SW 1271 (cell line): Measurements from ENCODE around the gene AFF4.
"Not testable (repeated sequence)": the region's sequence is repeated elsewhere in the genome, so short reads cannot be mapped to it uniquely, and the experiment has no call there.

Experiments
- DNase-seq, 2 experiments: peaks; one replicate each; lab custom pipeline; 2025; lab: John Stamatoyannopoulos, UW

Gene AFF4

DNA sequence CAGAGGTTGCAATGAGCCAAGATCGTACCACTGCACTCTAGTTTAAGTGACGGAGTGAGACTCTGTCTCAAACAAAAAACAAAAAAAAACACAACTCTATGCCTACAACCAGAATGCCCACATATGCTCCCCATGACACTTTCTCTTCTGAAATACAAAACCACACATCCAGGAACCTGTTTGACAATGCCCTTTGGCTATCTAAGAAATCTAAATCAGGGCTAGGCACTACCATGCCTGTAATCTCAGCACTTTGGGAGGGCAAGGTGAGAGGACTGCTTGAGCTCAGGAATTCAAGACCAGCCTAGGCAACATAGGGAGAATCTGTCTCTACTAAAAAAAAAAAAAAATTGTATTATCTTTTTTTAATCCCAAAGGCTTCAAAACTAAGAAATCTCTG lies 10.6 kb downstream of the AFF4 start:
- DNase-seq: no peak

DNA sequence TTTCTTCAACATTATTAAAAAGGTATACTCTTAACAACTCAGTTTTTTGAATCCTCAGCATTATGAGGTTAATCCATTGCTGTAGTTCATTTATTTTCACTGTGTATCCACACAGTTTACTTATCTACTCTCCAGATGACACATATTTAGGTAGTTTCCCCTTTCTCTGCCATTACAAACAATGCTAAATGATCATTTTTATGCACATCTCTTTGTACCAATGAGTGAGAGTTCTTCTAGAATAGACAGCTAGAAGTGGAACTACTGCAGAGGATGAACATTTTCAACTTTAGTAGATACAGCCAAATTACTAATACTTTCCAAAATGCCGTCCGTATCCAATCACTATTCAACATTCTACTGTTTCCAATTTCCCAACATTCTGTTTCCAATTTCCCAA lies 11.5 kb downstream of the AFF4 start:
- no peak for DNase-seq

DNA sequence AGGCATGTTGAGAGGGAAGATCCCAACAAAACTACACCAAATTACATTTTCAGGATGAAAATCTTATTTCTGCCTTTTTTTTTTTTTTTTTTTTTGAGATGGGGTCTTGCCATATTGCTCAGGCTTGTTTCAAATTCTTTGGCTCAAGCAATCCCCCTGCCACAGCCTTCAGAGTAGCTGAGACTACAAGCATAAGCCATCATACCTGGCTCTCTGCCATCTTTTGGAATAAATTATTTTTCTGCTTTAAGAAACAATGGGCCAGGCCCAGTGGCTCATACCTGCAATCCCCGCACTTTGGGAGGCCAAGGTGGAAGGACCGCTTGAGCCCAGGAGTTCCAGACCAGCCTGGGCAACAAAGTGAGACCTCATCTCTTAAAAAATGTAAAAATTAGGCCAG lies 14.3 kb downstream of the AFF4 start:
- no peak for DNase-seq

DNA sequence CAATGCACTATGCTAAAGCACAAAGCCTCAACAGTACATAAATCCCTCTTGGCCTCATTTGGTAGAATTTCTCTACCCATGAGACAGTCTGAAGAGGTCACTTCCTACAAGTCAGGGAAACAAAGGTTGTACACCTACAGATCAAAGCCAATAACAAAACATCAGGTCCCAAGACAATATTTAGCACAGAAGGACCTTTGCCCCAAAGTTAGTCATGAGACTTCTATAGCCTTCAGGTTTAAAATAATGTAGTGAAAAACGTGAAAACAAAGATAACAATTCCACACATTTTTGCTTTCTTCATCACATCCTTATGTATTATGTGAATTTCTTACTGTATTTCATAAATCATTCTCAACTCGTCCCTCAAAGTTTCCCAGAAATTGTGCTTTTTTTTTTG lies 15.8 kb downstream of the AFF4 start:
- DNase-seq: peak; percentile 34 to 39

DNA sequence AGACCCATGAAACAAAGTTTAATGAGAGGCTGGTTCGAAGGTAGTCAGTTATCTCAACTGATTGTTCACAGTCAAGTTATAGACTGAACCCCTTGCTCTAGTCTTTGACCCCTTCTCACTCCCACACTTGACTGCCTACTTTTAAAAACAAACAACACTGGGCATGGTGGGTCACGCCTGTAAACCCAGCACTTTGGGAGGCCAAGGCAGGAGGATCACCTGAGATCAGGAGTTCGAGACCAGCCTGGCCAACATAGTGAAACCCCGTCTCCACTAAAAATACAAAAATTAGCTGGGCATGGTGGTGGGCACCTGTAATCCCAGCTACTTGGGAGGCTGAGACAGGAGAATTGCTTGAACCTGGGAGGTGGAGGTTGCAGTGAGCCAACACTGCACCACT lies 18.1 kb downstream of the AFF4 start:
- not testable (repeated sequence) for DNase-seq

DNA sequence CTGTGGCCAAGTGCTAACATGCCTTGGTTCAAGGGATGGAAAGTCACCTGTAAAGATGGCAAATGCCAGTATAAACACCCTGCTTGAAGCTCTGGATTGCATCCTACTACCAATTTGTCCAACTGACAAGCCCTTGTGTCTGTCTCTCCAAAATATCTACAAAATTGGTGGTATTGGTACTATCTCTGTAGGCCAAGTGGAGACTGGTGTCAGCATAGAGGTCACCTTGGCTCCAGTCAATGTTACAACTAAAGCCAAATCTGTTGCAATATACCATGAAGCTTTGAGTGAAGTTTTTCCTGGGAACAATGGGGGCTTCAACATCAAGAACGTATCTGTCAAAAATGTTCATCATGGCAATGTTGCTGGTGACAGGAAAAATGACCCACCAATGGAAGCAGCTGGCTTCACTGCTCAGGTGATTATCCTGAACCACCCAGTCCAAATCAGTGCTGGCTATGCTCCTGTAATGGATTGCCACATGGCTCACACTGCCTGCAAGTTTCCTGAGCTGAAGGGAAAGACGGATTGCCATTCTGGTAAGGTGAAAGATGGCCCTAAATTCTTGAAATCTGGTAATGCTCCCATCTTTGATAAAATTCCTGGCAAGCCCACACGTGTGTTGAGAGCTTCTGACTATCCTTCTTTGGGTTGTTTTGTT lies 19.9 kb downstream of the AFF4 start:
- DNase-seq: no peak

DNA sequence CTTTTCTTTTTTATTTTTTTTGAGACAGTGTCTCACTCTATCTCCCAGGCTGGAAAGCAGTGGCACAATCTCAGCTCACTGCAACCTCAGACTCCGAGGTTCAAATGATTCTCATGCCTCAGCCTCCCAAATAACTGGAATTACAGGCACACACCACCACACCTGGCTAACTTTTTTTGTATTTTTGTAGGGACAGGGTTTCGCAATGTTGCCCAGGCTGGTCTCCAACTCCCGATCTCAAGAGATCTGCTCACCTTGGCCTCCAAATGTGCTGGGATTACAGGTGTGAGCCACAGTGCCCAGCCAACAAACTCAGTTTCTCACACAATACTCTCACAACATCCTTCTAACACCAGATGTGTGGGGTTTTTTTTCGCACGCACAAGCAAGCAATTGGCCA lies 22.1 kb downstream of the AFF4 start:
- DNase-seq: no peak

DNA sequence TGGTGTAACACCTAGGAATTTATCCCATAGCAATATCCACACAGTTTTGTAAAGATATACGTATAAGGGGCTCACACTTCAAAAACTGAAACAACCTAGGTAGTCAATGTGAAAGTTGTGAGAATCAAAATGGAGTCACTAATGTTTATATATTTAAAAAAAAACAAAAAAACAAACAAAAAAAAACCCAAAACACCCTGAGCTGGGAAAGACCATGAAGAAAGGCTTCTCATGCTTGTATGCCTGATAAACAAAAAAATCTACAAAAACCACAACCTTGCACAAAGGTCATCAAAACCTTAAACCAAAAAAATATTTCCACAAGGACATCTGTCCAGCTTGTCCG lies 35.4 kb downstream of the AFF4 start:
- no peak for DNase-seq

DNA sequence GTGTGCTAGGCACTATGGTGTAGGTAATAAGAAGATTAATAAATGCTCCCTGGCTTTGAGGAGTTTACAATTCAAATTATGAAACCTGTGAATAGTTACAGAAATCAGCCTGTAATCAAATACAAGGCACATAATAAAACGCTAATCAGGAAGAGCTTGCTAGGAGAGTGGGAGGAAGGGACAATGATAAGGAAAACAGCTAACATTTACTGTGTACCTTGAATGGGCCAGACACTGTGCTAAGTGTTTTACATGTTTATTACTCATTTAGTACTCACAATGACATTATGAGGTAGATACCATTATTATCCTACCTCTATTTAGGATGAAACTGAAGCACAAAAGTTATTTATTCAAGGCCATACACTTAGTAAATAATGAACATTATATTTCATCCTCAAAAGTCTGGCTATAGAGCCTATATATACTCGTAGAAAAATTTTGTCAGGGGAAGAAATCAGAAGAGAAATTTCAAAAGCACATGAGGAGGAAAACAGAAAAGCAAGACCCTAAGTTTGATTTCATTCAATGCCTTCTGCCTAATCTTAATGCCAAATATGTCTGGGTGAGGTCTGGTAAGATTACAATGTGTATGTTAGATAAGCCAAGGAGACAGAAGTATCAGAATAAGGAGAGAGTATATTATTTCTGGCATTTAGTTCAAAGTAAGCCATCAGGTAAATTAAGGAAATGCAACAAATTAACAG lies 35.9 kb downstream of the AFF4 start:
- DNase-seq: no peak

DNA sequence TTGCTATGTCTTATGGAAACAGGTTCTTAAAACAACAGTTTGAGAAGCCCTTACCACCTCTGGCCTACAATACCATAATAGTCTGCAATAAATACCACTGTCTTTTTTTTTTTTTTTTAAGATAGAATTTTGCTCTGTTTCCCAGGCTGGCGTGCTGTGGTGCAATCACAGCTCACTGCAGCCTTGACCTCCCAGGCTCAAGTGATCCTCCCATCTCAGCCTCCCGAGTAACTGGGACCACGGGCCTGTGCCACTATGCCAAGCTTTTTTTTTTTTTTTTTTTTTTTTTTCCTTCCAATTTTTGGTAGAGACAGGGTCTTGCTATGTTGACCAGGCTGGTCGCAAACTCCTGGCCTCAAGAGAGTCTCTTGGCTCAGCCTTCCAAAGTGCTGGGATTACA lies 37.0 kb downstream of the AFF4 start:
- no peak for DNase-seq

DNA sequence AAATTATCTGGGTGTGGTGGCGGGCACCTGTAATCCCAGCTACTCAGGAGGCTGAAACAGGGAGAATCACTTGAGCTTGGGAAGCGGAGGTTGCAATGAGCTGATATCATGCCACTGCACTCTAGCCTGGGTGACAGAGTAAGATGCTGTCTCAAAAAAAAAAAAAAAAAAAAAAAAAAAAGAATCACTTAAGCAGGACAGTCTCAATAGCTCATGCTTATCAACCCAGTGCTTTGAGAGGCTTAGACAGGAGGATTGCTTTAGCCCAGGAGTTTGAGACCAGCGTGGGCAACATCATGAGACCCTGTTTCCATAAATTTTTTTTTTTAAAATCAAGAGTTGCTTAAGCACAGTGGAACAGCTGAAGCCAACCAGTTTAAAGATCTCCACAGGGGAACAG lies 47.3 kb downstream of the AFF4 start:
- DNase-seq: no peak

DNA sequence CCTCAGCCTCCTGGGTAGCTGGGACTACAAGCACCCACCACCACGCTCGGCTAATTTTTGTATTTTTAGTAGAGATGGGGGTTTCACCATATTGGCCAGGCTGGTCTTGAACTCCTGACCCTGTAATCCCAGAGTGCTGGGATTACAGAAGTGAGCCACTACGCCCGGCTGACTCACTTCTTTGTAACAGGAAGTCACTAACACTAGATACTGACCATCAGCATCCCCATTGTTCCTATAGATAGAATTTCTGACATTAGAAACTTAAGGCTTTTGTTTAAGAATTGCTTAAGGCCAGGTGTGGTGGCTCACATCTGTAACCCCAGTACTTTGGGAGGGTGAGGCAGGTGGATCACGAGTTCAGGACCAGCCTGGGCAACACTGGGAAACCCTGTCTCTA lies 47.8 kb downstream of the AFF4 start:
- peak in 1 of 2 experiments; percentile 21 for DNase-seq

DNA sequence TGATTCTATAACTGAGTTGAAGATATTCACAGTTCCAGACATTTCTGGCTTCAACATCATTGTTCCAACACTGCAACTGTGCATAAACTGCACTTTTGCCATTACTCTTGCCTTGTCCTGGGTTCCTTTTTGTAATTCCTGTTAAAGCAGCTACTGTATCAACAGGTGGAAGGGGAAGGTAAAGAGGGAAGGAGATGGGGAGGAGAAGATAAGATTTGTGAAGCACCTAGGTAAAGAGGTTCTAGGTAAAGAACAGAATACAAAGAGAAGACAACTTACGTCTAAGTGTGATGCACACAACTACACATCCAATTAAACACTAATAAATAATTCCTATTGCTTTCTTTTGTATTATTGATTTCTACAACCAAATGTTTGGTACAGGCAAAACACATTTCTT lies 53.7 kb downstream of the AFF4 start:
- no peak for DNase-seq

DNA sequence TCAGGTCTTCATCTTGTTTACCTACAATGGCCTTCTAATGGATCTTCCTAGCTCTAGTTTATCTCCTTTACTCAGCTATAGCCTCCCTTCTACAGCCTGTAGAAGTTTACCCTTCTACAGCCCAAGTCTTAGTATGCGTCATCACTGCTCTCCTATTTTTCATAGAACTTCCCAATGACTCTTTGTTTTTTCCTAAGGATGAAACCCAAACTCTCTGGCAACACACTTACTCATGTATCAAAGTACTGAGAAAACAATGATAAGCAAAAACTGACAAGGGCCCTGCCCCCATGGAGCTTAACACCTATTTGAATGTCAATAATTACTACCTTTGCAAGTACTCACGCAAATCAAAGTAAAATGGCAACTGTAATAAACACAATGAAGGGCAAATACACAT lies 56.3 kb downstream of the AFF4 start:
- no peak for DNase-seq

DNA sequence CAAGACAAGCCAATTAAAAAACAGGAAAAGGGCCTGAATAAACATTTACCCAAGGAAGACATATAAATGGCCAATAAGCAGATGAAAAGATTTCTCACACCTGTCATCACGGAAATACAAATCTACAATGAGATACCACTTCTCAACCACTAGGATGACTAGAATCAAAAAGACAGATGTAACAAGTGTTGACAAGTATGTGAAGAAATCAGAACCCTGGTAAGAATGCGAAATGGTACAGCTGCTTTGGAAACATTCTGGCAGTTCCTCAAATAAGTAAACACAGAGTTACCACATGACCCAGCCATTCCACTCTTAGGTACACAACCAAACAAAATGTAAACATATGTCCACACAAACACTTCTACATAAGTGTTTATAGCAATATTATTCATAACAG lies 57.5 kb downstream of the AFF4 start:
- DNase-seq: peak in 1 of 2 experiments; percentile 28

DNA sequence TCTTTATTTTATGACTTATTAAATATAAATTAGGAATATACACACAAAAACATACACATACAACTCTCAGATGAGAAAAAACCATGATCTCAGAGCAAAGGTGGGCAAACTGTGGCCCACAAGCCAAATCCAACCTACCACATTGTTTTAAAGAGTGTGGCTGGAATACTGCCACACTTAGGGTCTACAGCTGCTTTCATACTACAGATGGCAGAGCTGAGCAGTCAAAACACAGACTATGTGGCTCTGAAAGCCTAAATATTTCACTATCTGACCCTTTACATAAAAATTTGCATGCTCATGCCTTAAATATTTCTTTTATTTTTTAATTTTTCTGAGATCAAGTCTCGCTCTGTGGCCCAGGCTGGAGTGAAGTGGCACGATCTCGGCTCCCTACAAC lies 61.7 kb downstream of the AFF4 start:
- DNase-seq: no peak

DNA sequence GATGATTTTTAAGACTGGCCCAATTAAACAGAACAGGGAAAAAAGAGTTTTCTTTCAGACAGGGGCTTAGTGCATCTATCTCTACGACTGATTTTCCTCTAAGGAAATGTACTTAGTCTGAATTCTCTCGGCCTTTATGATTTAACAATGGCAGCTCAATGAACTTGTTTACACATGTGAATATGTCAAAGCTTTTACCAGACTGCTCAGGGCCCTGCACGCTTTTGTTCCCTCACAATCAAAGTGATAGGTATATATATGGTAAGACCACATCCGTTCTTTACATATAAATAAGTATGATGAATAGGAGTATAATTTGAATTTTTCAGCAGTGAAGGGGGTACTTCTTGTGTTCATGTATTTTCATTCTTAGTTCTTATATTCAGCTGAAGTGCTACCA lies 62.4 kb downstream of the AFF4 start:
- no peak for DNase-seq

DNA sequence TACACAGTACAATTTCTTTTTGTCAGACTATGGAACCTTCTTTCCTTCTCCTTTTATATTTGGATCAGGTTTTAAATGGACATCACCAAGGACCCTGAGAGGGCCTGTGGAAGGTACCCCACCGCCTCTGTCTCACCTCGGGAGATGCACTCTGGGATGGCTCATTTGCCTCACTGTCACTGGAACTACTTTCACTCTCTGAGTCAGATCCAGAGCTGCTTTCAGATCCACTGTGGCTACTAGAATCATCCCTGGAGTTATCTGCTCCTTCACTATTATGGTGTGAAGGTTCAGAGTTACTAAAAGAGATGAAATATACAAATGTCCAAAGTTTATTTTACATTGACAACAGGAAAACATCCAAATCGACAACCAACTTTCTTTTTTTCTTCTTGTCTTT lies 65.3 kb downstream of the AFF4 start:
- DNase-seq: no peak

DNA sequence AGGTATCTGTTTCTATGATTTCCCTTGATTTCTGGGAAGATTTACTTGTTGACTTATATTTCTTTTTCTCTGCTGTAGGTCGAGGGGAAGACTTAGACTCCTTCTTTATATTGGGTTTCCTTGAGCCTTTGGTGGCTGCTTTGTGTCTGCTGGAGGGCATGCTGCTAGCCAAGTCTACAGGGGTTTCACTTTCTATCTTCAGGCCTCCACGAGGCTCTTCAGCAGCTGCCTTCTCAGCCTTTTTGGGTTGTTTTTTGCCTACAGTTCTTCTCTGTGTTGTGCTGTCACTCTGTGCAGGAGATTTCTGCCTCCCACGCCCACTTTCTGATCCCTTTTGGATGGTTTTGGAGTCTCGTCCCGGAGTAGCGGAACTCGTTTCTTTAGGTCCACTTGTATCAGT lies 66.7 kb downstream of the AFF4 start:
- no peak for DNase-seq

DNA sequence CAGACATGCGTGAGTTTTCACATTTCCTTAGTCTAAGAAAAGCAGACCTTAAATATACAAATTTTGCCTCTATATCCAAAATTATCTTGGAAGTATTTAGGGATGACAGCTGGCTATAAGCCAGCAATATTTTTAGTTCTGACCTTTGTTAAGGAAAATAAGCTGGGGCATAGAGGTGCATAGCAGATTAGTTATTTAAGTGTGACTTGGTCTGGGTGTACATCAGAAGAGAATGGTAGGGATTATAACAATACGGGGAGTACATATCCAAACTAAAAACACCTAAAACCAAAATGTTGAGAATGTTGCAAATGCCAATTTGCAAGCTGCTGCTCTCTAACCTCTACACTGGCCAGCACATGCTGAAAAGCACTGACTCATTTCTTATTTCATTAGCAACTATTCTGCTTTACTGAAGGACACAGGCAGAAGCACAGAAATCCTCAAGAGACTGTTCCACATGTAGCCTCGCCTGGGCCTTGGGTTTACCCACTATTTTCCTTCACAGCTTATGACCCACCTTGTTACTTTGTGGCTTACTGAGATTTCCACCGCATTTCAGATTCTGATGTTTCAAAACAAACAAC lies 67.6 kb downstream of the AFF4 start:
- DNase-seq: no peak

DNA sequence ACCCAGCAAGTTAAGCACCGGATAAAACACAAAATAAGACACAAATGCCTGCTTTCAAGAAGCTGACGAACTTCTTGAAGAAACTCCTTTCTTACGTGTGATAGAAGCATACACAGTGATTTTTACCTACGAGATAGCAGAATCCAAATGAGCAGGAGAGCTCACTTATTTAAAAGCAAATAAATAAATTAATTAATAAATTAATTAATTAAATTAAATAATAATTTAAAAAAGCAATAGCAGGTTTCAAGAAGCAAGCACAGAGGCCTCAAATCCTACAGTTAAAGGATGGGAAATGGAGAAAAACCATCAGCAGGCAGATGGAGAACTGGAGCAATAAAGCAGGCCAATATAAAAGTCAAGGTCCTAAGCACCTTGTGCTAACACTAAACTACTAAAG lies 72.6 kb downstream of the AFF4 start:
- no peak for DNase-seq

DNA sequence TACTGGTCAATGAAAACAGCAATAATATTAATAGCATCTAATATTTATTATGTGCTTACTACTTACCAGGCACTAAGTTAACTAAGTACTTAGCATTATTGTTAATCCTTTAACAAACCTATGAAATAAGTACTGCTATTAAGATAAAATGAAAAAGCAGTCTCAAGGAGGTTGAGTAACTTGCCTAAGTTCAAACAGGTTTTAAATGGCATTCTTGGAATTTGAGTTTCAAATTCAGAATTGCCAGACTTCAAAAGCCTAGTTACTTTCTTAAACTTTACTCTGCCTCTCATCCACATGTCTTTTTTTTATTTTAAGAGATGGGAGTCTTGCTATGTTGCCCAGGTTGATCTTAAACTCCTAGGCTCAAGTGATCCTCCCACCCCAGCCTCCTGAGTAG lies 73.9 kb downstream of the AFF4 start:
- DNase-seq: no peak

DNA sequence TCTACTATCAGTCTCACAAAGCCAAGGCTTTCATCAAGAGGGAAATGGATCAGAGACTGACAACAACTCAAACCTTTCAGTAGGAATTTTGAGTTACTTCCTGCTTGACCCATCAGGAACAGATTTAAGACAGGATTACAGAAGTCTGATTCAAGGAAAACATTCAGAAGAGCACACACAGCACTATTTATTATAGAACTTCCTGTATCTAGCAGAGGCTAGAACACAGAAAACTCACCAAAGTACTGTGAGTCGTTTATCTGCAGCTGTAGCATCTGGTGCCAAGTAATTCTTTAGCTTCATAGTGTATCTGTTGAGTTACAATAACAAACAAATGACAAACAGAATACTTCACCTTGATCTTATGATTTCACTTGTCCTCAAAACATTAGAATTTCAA lies 76.2 kb downstream of the AFF4 start:
- no peak for DNase-seq
